Measurements from ENCODE around the gene PIGR. TPM values are rescaled to one million over a fixed set of nuclear protein-coding genes. Genes with fewer than 3 reads are reported as not detected.

Gene PIGR
- polyA plus RNA-seq, 2 of the 4 experiments (the other 2 are of a cell fraction), result 0.01 TPM; not detected in 1

DNA sequence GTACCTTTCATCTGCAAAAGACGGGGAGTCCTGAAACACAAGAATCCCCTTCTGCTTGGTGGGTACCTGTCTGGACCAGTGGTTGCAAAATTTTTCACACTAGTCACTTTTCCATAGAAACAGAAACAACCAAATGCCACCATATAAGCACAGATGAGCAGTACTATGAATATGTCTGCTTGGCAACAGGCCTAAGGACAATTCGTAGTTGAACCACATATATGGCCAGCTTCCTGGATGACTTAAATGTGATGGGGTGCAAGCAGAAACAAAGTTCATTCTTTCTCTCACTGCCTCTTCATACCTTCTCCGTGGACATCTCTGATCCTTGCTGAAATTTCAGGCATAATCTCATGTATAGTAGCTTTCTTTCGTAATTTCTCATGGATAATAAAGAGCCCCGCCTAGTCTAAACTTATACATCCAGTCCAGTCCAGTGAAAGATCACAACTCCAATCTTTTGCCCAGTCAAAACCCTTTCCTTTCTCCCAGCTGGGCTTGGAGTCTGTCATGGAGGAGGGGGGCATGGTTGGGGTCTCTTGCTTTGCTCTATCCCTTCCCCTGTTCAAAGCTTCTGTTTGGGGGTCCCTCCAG is 16.9 kb upstream of the PIGR start:
- 71% methylated on average over 5 of the region's 5 CpGs for WGBS (ENCODE audit: missing lambda C conversion rate)
- no peak for TF ChIP-seq RARB (CRISPR knock-in tag; IDR thresholded peaks at IDR 0.05)
- TF ChIP-seq NPAS2 (CRISPR knock-in tag; IDR thresholded peaks at IDR 0.05; ENCODE audit: borderline replicate concordance), result no peak
- no peak for TF ChIP-seq BHLHE40 (IDR thresholded peaks at IDR 0.05; ENCODE audit: low read depth, low read length)
- no peak for TF ChIP-seq EHMT2 (IDR thresholded peaks at IDR 0.05; ENCODE audit: low read depth)
- TF ChIP-seq TFCP2L1 (CRISPR knock-in tag; IDR thresholded peaks at IDR 0.05), result no peak
- TF ChIP-seq RNF2 (IDR thresholded peaks at IDR 0.05; ENCODE audit: borderline replicate concordance, low read depth), result no peak
- no peak for TF ChIP-seq HOXA7 (CRISPR knock-in tag; IDR thresholded peaks at IDR 0.05)
- no peak for TF ChIP-seq E2F6 (IDR thresholded peaks at IDR 0.05; ENCODE audit: borderline replicate concordance, low read depth)
- TF ChIP-seq KDM5A (IDR thresholded peaks at IDR 0.05), result no peak
- TF ChIP-seq MYC (IDR thresholded peaks at IDR 0.05; ENCODE audit: borderline replicate concordance, low read length), result no peak
- TF ChIP-seq FOSL2 (IDR thresholded peaks at IDR 0.05), result no peak
- no peak for TF ChIP-seq FOSL2 (CRISPR knock-in tag; IDR thresholded peaks at IDR 0.05)
- no peak for TF ChIP-seq SREBF2 (IDR thresholded peaks at IDR 0.05)
- TF ChIP-seq, protein P1, sequence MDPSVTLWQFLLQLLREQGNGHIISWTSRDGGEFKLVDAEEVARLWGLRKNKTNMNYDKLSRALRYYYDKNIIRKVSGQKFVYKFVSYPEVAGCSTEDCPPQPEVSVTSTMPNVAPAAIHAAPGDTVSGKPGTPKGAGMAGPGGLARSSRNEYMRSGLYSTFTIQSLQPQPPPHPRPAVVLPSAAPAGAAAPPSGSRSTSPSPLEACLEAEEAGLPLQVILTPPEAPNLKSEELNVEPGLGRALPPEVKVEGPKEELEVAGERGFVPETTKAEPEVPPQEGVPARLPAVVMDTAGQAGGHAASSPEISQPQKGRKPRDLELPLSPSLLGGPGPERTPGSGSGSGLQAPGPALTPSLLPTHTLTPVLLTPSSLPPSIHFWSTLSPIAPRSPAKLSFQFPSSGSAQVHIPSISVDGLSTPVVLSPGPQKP (IDR thresholded peaks at IDR 0.05; ENCODE audit: low read depth, low read length), result no peak
- no peak for TF ChIP-seq BCL3 (IDR thresholded peaks at IDR 0.05)
- CTCF ChIA-PET, result interaction anchor here (1.0 to 2.7 kb wide), 5 partner anchors 12 to 537 kb away, joined by 3 to 6 read pairs (median 3); no protein-coding TSS in a partner anchor
- no peaks in the 10 kb centered on the region for H3K4me1 ChIP-seq
- no peaks in the 10 kb centered on the region for H3K9me3 ChIP-seq
- POLR2A ChIA-PET, result no interaction called here
- no peak overlapping the region for H3K27ac ChIP-seq
- ATAC-seq (no peak), DNase-seq (ENCODE audit: low read depth in 1 of 2, low spot score in 1 of 2) (no peak), FAIRE-seq (no peak)
- H3K4me3 ChIP-seq, result no peak overlapping the region
- no peak overlapping the region for H3K4me2 ChIP-seq

DNA sequence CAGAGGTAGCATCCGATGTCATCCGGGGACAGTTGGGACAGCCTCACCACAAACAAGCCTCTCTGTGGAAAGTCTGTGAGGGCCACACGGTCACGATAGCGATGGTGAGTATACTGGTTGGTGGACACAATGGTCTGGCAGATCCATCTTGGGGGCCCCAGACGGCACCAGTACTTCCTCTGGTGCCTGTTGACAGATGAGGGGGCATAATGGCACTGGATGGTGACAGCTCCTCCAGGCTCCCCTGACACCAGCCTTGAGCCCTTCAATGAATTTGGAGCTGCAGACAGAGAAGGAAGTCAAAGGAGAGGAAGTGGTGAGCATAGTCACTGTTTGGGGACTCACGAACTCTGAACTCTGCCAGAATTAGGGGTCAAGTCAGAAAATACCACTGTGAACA is 16.0 kb upstream of the PIGR start:
- Histone ChIP-seq H3K4me3 (no peak overlapping the region), H3K4me2 (no peak overlapping the region), H3K9me3 (no peaks in the 10 kb centered on the region), H3K4me1 (no peaks in the 10 kb centered on the region), H3K27ac (no peak overlapping the region)
- ChIA-PET POLR2A (no interaction called here), CTCF (interaction anchor here (1.0 to 5.7 kb wide), 7 partner anchors 11 to 538 kb away, joined by 3 to 25 read pairs (median 3); no protein-coding TSS in a partner anchor)
- DNase-seq (ENCODE audit: low read depth in 1 of 2, low spot score in 1 of 2) (no peak), FAIRE-seq (no peak), ATAC-seq (no peak)
- WGBS (ENCODE audit: missing lambda C conversion rate), result 86% methylated on average over 7 of the region's 7 CpGs
- TF ChIP-seq PHF8 (IDR thresholded peaks at IDR 0.05; ENCODE audit: borderline replicate concordance, low read depth) (no peak), CBX8 (IDR thresholded peaks at IDR 0.05) (no peak), SREBF2 (IDR thresholded peaks at IDR 0.05) (no peak), HOXA7 (CRISPR knock-in tag; IDR thresholded peaks at IDR 0.05) (no peak), NR3C1 (IDR thresholded peaks at IDR 0.05) (no peak), NPAS2 (CRISPR knock-in tag; IDR thresholded peaks at IDR 0.05; ENCODE audit: borderline replicate concordance) (no peak), ESRRA (IDR thresholded peaks at IDR 0.05; ENCODE audit: borderline replicate concordance, low read length) (no peak), GATA3 (IDR thresholded peaks at IDR 0.05; ENCODE audit: borderline replicate concordance) (no peak), RAD21 (conservative IDR thresholded peaks at IDR 0.05 in 1 of 2, IDR thresholded peaks at IDR 0.05 in 1 of 2) (no peak), MAZ (IDR thresholded peaks at IDR 0.05; ENCODE audit: borderline replicate concordance, low read depth, low read length) (no peak), HES2 (IDR thresholded peaks at IDR 0.05) (no peak), FOXS1 (CRISPR knock-in tag; IDR thresholded peaks at IDR 0.05) (no peak), CEBPB (IDR thresholded peaks at IDR 0.05) (no peak), HMGXB4 (CRISPR knock-in tag; IDR thresholded peaks at IDR 0.05; ENCODE audit: borderline replicate concordance) (no peak), EHMT2 (IDR thresholded peaks at IDR 0.05; ENCODE audit: low read depth) (no peak), FOSB (CRISPR knock-in tag; IDR thresholded peaks at IDR 0.05) (no peak), EHF (CRISPR knock-in tag; IDR thresholded peaks at IDR 0.05) (no peak), JUNB (IDR thresholded peaks at IDR 0.05) (no peak), TFCP2L1 (CRISPR knock-in tag; IDR thresholded peaks at IDR 0.05) (no peak)
- TF ChIP-seq, protein P2, sequence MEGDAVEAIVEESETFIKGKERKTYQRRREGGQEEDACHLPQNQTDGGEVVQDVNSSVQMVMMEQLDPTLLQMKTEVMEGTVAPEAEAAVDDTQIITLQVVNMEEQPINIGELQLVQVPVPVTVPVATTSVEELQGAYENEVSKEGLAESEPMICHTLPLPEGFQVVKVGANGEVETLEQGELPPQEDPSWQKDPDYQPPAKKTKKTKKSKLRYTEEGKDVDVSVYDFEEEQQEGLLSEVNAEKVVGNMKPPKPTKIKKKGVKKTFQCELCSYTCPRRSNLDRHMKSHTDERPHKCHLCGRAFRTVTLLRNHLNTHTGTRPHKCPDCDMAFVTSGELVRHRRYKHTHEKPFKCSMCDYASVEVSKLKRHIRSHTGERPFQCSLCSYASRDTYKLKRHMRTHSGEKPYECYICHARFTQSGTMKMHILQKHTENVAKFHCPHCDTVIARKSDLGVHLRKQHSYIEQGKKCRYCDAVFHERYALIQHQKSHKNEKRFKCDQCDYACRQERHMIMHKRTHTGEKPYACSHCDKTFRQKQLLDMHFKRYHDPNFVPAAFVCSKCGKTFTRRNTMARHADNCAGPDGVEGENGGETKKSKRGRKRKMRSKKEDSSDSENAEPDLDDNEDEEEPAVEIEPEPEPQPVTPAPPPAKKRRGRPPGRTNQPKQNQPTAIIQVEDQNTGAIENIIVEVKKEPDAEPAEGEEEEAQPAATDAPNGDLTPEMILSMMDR (IDR thresholded peaks at IDR 0.05), result no peak
